ENCODE measurements around the gene XPNPEP1.

XPNPEP1 gene

DNA sequence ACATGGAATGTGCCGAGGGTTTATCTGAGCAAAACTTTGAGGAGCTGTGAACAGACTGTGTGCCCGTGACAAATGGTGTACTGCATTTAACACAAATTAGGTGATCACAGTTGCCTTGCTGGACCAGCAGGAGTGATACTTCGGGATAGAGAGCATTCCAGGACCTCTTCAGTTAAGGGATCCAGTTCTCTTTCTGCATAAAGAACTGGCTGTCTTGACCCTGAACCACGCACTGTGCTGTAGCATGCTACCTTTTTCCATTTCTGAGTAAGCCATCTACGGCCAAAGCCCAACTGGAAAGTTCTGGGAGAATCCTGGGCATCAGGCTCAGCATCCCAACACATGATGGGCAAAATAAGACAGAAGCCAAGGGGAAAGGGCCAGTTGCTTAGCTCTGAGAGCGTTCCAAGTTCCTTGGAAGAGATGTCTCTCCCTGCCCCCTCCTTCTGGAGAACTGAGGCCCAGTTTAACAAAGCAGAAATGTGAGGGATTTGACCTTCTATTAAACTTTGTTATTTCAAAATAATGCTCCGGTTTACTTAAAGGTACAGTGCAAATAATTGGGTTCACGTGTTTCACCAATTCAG, 46.5 kb upstream of the XPNPEP1 start:
- Histone ChIP-seq H3K79me2 (ENCODE audit: insufficient read depth, low read length) (no peaks in the 10 kb centered on the region), H3K4me2 (ENCODE audit: low read depth, low read length, poor library complexity, severe bottlenecking) (no peak overlapping the region), H3K9ac (ENCODE audit: low read length) (no peak overlapping the region), H3K9me3 (ENCODE audit: insufficient read depth, low read length) (no peaks in the 10 kb centered on the region), H3K36me3 (ENCODE audit: low read length) (no peaks in the 10 kb centered on the region), H3K27ac (ENCODE audit: low read depth, low read length) (no peak overlapping the region), H3K9me2 (replicated peaks; ENCODE audit: insufficient read depth, low read length) (no peaks in the 10 kb centered on the region), H3K27me3 (ENCODE audit: low read length) (no peaks in the 10 kb centered on the region), H4K20me1 (ENCODE audit: low read depth, low read length) (no peaks in the 10 kb centered on the region), H2AFZ (ENCODE audit: low read depth, low read length, severe bottlenecking) (no peak overlapping the region), H3K4me3 (ENCODE audit: insufficient read depth, low read length, poor library complexity, severe bottlenecking) (no peak overlapping the region), H3F3A (ENCODE audit: insufficient read depth) (no peaks in the 10 kb centered on the region)
- TF ChIP-seq, protein P1, sequence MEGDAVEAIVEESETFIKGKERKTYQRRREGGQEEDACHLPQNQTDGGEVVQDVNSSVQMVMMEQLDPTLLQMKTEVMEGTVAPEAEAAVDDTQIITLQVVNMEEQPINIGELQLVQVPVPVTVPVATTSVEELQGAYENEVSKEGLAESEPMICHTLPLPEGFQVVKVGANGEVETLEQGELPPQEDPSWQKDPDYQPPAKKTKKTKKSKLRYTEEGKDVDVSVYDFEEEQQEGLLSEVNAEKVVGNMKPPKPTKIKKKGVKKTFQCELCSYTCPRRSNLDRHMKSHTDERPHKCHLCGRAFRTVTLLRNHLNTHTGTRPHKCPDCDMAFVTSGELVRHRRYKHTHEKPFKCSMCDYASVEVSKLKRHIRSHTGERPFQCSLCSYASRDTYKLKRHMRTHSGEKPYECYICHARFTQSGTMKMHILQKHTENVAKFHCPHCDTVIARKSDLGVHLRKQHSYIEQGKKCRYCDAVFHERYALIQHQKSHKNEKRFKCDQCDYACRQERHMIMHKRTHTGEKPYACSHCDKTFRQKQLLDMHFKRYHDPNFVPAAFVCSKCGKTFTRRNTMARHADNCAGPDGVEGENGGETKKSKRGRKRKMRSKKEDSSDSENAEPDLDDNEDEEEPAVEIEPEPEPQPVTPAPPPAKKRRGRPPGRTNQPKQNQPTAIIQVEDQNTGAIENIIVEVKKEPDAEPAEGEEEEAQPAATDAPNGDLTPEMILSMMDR (IDR thresholded peaks at IDR 0.05; ENCODE audit: insufficient read depth, low read length, poor library complexity, severe bottlenecking), result no peak
- no peak for TF ChIP-seq EZH2phosphoT487 (conservative IDR thresholded peaks at IDR 0.05; ENCODE audit: low read length)

DNA sequence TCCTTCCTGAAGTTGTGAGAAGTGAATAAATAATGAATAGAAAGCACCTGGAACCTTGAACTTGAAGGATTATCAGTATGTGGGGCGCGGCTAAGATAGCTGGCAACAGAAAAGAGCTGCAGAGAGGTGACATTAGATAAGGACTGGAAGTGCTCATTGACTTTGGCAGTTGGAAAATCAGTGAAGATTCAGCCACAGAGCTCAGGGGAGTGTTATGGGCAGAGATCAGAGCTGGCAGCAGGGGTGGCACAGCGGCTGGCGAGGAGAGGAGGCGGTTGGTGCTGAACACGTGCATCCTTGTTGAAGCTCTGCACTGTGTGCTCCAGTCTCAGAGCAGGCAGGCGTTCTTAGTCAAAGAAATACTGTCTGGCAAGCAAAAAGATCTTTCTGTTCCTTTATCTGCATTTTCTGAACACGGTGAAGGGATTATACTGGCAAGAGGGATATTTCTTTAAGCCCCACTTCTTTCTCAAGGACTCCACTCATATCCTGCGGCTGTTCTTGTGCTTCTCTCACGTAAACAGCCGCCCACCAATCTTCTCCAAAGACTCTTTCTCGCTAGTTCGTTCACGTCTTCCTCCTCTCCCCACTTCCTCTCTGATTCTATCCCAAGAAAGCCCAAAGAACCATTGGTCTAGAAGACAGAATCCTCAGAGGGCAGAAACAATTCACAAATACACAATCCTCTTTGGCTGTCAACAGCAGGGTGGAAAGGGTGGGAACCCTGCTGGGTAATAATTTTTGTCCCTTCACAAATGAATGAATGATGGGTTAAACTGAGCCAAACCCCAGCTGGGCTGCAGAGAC, 45.8 kb upstream of the XPNPEP1 start:
- no peaks in the 10 kb centered on the region for H3F3A ChIP-seq (ENCODE audit: insufficient read depth)
- no peaks in the 10 kb centered on the region for H3K79me2 ChIP-seq (ENCODE audit: insufficient read depth, low read length)
- H2AFZ ChIP-seq (ENCODE audit: low read depth, low read length, severe bottlenecking), result no peak overlapping the region
- no peak overlapping the region for H3K9ac ChIP-seq (ENCODE audit: low read length)
- no peak overlapping the region for H3K27ac ChIP-seq (ENCODE audit: low read depth, low read length)
- no peaks in the 10 kb centered on the region for H3K27me3 ChIP-seq (ENCODE audit: low read length)
- H3K4me3 ChIP-seq (ENCODE audit: insufficient read depth, low read length, poor library complexity, severe bottlenecking), result no peak overlapping the region
- no peak for TF ChIP-seq EZH2phosphoT487 (conservative IDR thresholded peaks at IDR 0.05; ENCODE audit: low read length)
- TF ChIP-seq, protein P1 (IDR thresholded peaks at IDR 0.05; ENCODE audit: insufficient read depth, low read length, poor library complexity, severe bottlenecking), result no peak
- no peak overlapping the region for H3K4me2 ChIP-seq (ENCODE audit: low read depth, low read length, poor library complexity, severe bottlenecking)
- no peaks in the 10 kb centered on the region for H3K9me3 ChIP-seq (ENCODE audit: insufficient read depth, low read length)
- H3K9me2 ChIP-seq (replicated peaks; ENCODE audit: insufficient read depth, low read length), result no peaks in the 10 kb centered on the region
- no peaks in the 10 kb centered on the region for H4K20me1 ChIP-seq (ENCODE audit: low read depth, low read length)
- no peaks in the 10 kb centered on the region for H3K36me3 ChIP-seq (ENCODE audit: low read length)

DNA sequence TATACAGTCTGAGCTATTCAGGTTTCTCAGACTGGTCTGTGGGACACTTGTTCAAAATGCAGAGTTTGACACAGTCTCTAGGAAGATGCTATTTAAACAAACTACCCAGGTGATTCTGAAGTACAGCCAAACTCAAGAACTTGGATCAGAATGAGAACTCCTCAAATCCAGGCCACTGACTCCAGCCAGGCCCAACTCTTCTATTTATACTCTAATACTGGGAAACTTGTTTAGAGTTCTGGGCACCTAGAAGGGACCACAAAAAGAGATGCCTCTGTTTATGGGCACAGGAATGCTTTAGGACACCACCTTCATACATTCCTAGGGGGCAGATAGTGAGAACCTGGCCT, 44.4 kb upstream of the XPNPEP1 start:
- Histone ChIP-seq H3K27me3 (ENCODE audit: low read length) (no peaks in the 10 kb centered on the region), H3K9me2 (replicated peaks; ENCODE audit: insufficient read depth, low read length) (no peaks in the 10 kb centered on the region), H3K9me3 (ENCODE audit: insufficient read depth, low read length) (no peaks in the 10 kb centered on the region), H2AFZ (ENCODE audit: low read depth, low read length, severe bottlenecking) (no peak overlapping the region), H3F3A (ENCODE audit: insufficient read depth) (no peaks in the 10 kb centered on the region), H3K27ac (ENCODE audit: low read depth, low read length) (no peak overlapping the region), H3K4me3 (ENCODE audit: insufficient read depth, low read length, poor library complexity, severe bottlenecking) (no peak overlapping the region), H3K9ac (ENCODE audit: low read length) (no peak overlapping the region), H3K36me3 (ENCODE audit: low read length) (no peaks in the 10 kb centered on the region), H4K20me1 (ENCODE audit: low read depth, low read length) (no peaks in the 10 kb centered on the region), H3K4me2 (ENCODE audit: low read depth, low read length, poor library complexity, severe bottlenecking) (no peak overlapping the region), H3K79me2 (ENCODE audit: insufficient read depth, low read length) (no peaks in the 10 kb centered on the region)
- no peak for TF ChIP-seq EZH2phosphoT487 (conservative IDR thresholded peaks at IDR 0.05; ENCODE audit: low read length)
- TF ChIP-seq, protein P1 (IDR thresholded peaks at IDR 0.05; ENCODE audit: insufficient read depth, low read length, poor library complexity, severe bottlenecking), result no peak

Measured in SU-DHL-6 (cell line).